ENCODE measurements around the gene SLC7A11.

- TF ChIP-seq, protein P1, sequence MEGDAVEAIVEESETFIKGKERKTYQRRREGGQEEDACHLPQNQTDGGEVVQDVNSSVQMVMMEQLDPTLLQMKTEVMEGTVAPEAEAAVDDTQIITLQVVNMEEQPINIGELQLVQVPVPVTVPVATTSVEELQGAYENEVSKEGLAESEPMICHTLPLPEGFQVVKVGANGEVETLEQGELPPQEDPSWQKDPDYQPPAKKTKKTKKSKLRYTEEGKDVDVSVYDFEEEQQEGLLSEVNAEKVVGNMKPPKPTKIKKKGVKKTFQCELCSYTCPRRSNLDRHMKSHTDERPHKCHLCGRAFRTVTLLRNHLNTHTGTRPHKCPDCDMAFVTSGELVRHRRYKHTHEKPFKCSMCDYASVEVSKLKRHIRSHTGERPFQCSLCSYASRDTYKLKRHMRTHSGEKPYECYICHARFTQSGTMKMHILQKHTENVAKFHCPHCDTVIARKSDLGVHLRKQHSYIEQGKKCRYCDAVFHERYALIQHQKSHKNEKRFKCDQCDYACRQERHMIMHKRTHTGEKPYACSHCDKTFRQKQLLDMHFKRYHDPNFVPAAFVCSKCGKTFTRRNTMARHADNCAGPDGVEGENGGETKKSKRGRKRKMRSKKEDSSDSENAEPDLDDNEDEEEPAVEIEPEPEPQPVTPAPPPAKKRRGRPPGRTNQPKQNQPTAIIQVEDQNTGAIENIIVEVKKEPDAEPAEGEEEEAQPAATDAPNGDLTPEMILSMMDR (IDR thresholded peaks at IDR 0.05): no peak
- no peak for TF ChIP-seq POLR2A (IDR thresholded peaks at IDR 0.05)
Observed at GRCh38 chr4:138277133-138277532, 35.0 kb upstream of the SLC7A11 start.

All from adrenal gland (tissue), 5 donors.